Fibroblast of skin of right biceps (primary cell): Measurements from ENCODE around the gene C17orf100.
"Not testable (repeated sequence)": the region's sequence is repeated elsewhere in the genome, so short reads cannot be mapped to it uniquely, and the experiment has no call there.

Experiments
- DNase-seq: peaks from one replicate; pipeline ENCODE4 v3.0.0-alpha.2; 2013

The C17orf100 gene

DNA sequence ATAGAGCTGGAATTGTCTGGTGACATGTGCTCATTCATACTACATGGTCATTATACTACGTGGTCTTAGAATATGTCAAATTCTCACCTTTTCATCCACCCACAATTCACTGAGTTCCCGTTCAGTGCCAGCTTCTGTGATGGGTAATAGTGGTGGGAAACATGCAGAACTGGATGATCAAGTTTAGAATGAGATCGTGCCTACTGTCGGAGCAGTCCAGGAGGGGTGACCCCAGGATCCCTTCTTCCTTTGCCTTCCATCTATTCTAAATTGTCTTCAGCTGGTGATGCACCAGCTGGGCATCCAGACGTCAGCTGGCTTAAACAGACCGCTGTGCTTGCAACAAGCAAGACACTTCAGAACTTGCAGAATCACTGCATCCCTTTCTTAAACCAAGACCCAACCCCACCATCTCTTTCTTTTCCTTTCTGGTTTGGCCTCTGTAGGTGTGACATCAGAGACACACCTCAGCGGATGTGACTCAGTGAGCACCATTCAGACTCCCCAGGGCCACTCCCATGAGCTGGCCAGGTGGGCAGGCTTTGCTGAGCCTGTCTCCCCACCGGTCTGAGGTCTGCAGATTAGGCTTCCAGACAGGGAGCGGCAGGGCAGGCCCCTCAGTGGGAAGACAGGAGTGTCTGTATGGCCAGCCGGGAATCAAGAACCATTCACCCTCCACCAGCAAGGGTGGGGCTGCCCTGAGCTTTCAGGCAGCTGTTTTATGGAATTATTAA is 18.1 kb downstream of the C17orf100 start:
- DNase-seq, result no peak

- no peak for DNase-seq
Measured at GRCh38 chr17:6670571-6670970, 19.0 kb downstream of the C17orf100 start.

DNA sequence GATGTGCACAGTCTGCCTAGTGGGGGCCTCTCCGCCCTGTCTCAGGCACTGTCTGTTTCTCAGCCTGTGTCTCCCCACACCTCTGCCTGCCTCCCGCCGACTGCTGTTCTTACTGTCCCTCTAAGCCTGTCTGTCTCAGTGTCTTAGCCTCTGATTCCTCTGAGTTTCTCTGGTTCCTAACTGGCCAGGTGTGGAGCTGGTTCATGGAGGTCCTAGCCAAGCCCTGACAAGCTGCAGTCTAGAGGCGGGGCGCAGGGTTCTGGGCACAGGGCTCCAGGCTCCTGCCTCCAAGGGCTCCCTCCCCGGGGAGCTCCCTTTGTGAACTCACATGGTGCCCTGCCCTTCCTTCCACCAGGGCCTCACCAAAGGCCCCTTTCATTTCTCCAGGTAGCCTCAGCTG is 19.4 kb downstream of the C17orf100 start:
- DNase-seq, result no peak

- no peak for DNase-seq
Measured at GRCh38 chr17:6671431-6671830, 19.9 kb downstream of the C17orf100 start.

DNA sequence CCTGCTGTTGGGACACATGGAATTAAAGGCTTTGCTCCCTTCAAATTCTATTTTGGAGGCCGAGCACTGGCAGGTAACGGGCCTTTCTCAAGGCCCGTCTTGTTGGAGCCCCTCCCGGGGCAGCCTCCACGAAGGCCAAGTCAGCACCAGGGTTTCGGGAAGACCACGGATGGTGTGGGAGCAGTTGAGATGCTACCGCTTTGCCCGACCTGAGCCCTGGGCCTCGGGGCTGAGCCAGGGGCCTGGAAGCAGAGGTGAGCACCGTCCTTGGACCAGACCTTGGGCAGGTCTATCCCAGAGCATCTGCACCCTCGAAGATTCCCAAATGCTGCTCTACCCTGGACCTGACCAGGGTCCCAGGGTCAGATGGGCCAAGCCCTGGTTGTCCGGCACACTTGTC is 23.0 kb downstream of the C17orf100 start:
- DNase-seq, result no peak

GRCh38 chr17:6675201-6675825 is 23.8 kb downstream of the C17orf100 start:
- no peak for DNase-seq

- no peak for DNase-seq
Measured at GRCh38 chr17:6676802-6677157, 25.2 kb downstream of the C17orf100 start.

DNA sequence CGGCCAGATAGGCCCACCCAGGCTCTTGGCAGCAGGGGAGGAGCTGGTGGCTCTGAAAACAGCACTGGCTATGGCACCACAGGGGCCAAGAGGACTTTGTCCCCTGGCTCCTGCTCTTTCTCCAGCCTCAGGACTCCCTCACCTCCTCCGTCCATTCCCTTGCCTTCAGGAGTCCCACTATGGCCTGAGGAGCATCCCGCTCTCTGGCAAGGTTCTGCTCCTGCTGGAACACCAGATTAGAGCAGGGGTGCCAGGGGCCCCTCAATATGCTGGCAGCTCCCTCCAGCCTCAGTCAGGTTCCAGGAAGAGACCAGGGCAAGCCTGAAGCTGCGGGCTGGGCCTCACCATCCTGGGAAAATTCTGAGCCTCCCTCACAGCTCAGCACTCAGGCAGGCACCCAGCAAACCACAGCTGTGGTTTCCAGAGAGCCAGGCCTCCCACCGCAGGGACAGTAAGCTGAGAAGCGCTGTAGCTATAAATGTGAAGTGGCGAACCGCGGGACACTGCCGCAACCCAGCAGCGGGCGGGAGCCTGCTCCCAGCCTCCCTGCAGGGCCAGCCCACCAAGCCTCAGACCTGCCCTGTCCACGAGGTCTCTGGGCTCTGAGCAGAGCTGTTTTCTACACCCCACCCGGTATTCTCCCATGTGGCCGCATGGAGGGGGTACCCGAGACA is 25.7 kb downstream of the C17orf100 start:
- DNase-seq, result peak; percentile 21

GRCh38 chr17:6677946-6678345 is 26.4 kb downstream of the C17orf100 start:
- DNase-seq, result no peak

GRCh38 chr17:6679241-6679640 is 27.7 kb downstream of the C17orf100 start:
- DNase-seq, result no peak

DNA sequence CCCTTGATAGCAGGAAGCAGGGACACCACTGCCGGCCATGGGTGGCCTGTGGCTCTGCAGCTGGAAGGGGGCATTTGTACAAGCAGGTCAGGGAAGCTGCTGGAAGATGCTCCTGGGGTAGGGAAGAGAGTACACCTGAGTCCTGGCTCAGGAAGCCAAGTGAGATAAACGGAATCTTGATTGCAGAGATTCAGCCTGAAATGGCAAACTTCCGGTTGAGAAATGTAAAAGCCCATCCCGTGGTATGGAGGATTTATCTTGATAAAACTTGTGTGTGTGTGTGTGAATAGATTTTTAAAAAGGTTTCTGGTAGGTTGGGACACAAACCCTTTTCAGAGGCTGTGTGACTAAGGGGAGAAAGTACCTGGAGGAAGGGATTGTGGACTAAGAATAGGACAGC is 29.6 kb downstream of the C17orf100 start:
- no peak for DNase-seq

- no peak for DNase-seq
Measured at GRCh38 chr17:6681671-6682070, 30.1 kb downstream of the C17orf100 start.

- no peak for DNase-seq
Measured at GRCh38 chr17:6682339-6682738, 30.8 kb downstream of the C17orf100 start.

DNA sequence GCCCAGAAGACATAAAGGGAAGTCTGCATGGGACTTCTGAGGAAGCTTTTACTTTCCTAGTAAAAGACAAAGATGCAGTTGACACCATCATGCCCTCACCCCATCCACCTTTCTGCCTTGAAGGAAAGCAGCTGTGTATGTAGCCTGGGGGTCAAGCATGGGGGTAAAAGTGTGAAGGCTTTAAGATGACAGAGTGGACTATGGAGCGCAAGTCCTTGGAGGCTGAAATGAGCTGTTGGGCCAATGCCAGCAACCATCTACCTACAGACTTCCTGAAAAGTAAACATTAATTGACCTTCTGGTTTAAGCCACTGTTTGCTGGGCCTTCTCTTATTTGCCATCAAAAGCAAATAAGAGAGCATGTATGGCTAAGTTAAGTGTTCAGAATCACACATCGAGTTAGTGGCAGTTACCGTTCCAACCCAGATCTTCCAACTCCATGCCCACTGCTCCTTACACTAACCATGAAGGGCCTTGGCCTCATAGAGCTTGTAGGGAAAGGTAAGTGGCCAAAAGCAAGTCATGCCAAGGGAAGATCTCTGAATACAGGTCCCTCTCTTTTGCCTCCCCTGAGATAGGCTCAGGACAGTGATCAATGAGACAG is 31.6 kb downstream of the C17orf100 start:
- DNase-seq, result no peak

- no peak for DNase-seq
Measured at GRCh38 chr17:6683730-6684459, 32.3 kb downstream of the C17orf100 start.

- no peak for DNase-seq
Measured at GRCh38 chr17:6684460-6684783, 32.9 kb downstream of the C17orf100 start.

DNA sequence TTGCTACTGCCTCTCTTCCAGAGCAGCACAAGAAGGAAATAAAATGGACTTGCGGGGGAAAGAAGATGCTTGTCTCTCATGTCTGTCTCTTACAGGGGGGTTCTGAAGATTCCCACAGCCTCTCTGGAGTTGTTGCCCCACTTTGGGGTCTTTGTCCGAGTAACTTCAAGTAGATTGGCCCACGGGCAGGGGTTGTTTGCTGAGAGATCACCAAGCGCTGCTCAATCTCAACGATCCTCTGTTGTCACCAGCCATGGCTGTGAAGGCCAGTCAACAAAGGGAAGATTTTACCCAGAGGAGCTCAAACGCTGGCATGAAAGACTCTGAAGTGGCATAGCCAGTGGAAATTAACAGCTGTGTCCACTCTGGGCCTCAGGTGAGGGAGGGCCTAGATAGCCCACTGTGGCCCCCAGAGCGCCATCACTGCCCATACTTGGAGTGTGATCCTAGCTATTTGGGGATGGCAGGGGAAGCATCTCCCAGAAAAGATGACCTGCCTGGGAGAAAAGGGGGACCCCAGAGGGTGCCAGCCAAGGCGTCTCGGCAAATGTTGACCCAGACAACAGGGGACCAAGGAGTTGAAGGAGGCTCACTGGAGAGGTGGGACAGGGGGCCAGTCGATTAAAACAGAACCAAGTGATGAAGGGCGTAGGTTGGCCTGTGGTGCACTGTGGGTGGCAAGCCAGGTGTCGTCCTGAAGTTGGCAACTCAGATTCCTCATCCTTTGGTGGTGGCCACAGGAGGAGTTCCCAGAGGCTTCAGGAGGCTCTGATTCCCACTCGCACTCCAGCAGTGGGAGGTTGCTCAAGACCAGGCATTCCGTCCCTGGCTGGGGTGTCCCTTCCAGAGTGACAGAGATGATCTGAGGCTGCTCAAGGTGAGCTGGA is 33.6 kb downstream of the C17orf100 start:
- DNase-seq, result no peak

- no peak for DNase-seq
Measured at GRCh38 chr17:6686026-6686425, 34.5 kb downstream of the C17orf100 start.

DNA sequence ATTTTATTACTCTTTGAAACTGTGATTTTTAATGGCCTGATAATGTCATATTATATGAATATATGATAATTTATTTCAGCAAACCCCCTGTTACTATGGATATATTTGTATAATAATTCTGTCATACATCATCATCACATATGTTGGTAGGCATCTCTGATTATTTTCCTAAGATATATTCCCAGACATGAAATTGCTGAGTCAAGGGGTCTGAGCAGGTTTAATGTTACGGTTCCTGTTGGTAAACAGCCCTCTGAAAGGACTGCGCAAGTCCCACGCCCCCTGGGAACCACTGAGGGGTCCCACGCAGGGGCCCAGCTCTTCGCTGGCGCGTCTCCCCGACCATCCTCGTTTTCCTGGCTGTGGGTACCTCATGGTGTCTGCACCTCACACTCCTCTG is 37.4 kb downstream of the C17orf100 start:
- DNase-seq, result no peak

DNA sequence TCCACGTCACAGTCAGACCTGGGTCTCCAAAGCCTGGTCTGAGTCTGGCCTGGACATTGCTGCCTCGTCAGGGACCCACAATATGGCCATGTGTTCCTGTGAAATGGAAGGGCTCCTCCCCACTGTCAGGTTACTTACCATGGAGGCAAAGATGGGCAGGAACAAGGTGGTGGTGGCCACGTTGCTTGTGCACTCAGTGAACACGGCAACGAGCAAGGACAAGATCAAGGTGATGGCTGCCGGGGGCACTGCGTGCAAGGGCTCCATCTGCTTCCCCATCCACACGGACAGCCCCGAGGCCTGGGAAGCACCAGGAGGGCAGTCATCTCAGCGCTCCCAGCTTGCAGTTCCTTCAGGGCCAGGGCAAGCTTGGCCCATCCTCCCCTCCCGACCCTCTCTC is 39.1 kb downstream of the C17orf100 start:
- no peak for DNase-seq

DNA sequence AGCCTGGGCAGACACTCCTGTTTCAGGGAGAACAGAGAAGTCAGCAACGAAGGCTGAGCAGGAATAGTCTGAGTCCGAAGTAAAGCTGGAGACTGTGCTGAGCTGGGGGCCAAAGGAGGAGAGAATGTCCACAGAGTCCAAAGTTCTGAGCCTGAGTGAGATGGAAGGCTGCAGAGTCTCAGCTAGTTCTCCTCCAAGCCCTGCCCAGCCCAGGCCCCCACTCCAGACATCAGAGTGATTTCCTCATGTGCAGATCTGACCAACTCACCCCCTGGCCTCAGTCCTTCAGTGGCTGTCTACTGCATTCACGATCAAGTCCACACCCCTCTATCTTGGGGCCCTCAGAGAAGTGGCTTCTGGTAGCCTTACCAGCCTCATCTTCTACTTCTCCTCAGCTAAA is 40.0 kb downstream of the C17orf100 start:
- DNase-seq, result no peak

GRCh38 chr17:6691958-6692357 is 40.4 kb downstream of the C17orf100 start:
- DNase-seq, result not testable (repeated sequence)
